HEK293 (cell line): ENCODE data around the gene ANAPC16.

ENCODE experiments used
- GFI1B ChIP-seq: fragments of 450-650 bp; formaldehyde crosslinking; IDR thresholded peaks from 2 replicates; pipeline ENCODE4 v1.5.1; 2016; ENCODE audit warnings: missing biosample characterization, missing genetic modification characterization
- GLIS2 ChIP-seq: fragments of 450-650 bp; formaldehyde crosslinking; IDR thresholded peaks from 2 replicates; pipeline ENCODE4 v1.5.1; 2016; ENCODE audit warnings: missing biosample characterization, missing genetic modification characterization
- SCRT1 ChIP-seq: fragments of 450-650 bp; formaldehyde crosslinking; IDR thresholded peaks from 2 replicates; pipeline ENCODE4 v1.5.1; 2016; ENCODE audit warnings: missing biosample characterization, missing genetic modification characterization, borderline replicate concordance
- ZBTB21 ChIP-seq: fragments of 450-650 bp; formaldehyde crosslinking; IDR thresholded peaks from 2 replicates; pipeline ENCODE4 v1.5.1; 2017; ENCODE audit warnings: missing biosample characterization, missing genetic modification characterization
- ZBTB8A ChIP-seq: fragments of 450-650 bp; formaldehyde crosslinking; IDR thresholded peaks from 2 replicates; pipeline ENCODE4 v1.5.1; 2016; ENCODE audit warnings: missing biosample characterization, missing genetic modification characterization
- ZFP69B ChIP-seq: fragments of 450-650 bp; formaldehyde crosslinking; IDR thresholded peaks from 2 replicates; pipeline ENCODE4 v1.5.1; 2016; ENCODE audit warnings: missing biosample characterization, missing genetic modification characterization
- ZNF16 ChIP-seq: fragments of 450-650 bp; formaldehyde crosslinking; IDR thresholded peaks from 2 replicates; pipeline ENCODE4 v1.5.1; 2016; ENCODE audit warnings: low read depth, missing biosample characterization, missing genetic modification characterization
- ZNF2 ChIP-seq: fragments of 450-650 bp; formaldehyde crosslinking; IDR thresholded peaks from 2 replicates; pipeline ENCODE4 v1.5.1; 2016; ENCODE audit warnings: missing biosample characterization, missing genetic modification characterization
- ZNF239 ChIP-seq: fragments of 450-650 bp; formaldehyde crosslinking; IDR thresholded peaks from 2 replicates; pipeline ENCODE4 v1.5.1; 2016; ENCODE audit warnings: missing biosample characterization, missing genetic modification characterization
- ZNF26 ChIP-seq: fragments of 450-650 bp; formaldehyde crosslinking; IDR thresholded peaks from 2 replicates; pipeline ENCODE4 v1.5.1; 2016; ENCODE audit warnings: missing biosample characterization, missing genetic modification characterization
- ZNF37A ChIP-seq: fragments of 450-650 bp; IDR thresholded peaks from 2 replicates; pipeline ENCODE4 v1.5.1; 2018; ENCODE audit warnings: missing biosample characterization, missing genetic modification characterization
- ZNF473 ChIP-seq: fragments of 450-650 bp; formaldehyde crosslinking; IDR thresholded peaks from 2 replicates; pipeline ENCODE4 v1.5.1; 2017; ENCODE audit warnings: missing biosample characterization, missing genetic modification characterization
- ZNF518A ChIP-seq: fragments of 450-650 bp; formaldehyde crosslinking; conservative IDR thresholded peaks from 2 replicates; pipeline ENCODE4 v1.5.1; 2016; ENCODE audit warnings: low read depth, missing biosample characterization, missing genetic modification characterization
- ZNF596 ChIP-seq: fragments of 450-650 bp; IDR thresholded peaks from 2 replicates; pipeline ENCODE4 v1.5.0; 2018; ENCODE audit warnings: missing biosample characterization, mild to moderate bottlenecking, missing genetic modification characterization, moderate library complexity
- ZNF629 ChIP-seq: fragments of 450-650 bp; formaldehyde crosslinking; IDR thresholded peaks from 2 replicates; pipeline ENCODE4 v1.5.1; 2017; ENCODE audit warnings: missing biosample characterization, missing genetic modification characterization
- ZNF76 ChIP-seq: fragments of 450-650 bp; formaldehyde crosslinking; IDR thresholded peaks from 2 replicates; pipeline ENCODE4; 2016; ENCODE audit warnings: low read depth, missing biosample characterization, missing genetic modification characterization, borderline replicate concordance
- ZNF843 ChIP-seq: fragments of 450-650 bp; formaldehyde crosslinking; IDR thresholded peaks from 2 replicates; pipeline ENCODE4 v1.5.1; 2016; ENCODE audit warnings: missing biosample characterization, missing genetic modification characterization
- ZSCAN4 ChIP-seq: fragments of 450-650 bp; formaldehyde crosslinking; IDR thresholded peaks from 2 replicates; pipeline ENCODE4 v1.5.1; 2017; ENCODE audit warnings: missing biosample characterization, missing genetic modification characterization
- TF ChIP-seq, protein P1 (sequence below): fragments of 450-650 bp; formaldehyde crosslinking; conservative IDR thresholded peaks from 2 replicates; pipeline ENCODE4 v1.5.1; 2016; ENCODE audit warnings: low read depth, missing biosample characterization, missing genetic modification characterization
- TF ChIP-seq, protein P2 (sequence below): fragments of 450-650 bp; formaldehyde crosslinking; IDR thresholded peaks from 2 replicates; pipeline ENCODE4 v1.5.1; 2016; ENCODE audit warnings: missing biosample characterization, missing genetic modification characterization
- TF ChIP-seq, protein P3 (sequence below): fragments of 450-650 bp; formaldehyde crosslinking; IDR thresholded peaks from 2 replicates; pipeline ENCODE4 v1.5.1; 2016; ENCODE audit warnings: missing biosample characterization, missing genetic modification characterization
- TF ChIP-seq, protein P4 (sequence below): fragments of 450-650 bp; formaldehyde crosslinking; IDR thresholded peaks from 2 replicates; pipeline ENCODE4 v1.5.1; 2016; ENCODE audit warnings: missing biosample characterization, missing genetic modification characterization

ANAPC16 gene

DNA sequence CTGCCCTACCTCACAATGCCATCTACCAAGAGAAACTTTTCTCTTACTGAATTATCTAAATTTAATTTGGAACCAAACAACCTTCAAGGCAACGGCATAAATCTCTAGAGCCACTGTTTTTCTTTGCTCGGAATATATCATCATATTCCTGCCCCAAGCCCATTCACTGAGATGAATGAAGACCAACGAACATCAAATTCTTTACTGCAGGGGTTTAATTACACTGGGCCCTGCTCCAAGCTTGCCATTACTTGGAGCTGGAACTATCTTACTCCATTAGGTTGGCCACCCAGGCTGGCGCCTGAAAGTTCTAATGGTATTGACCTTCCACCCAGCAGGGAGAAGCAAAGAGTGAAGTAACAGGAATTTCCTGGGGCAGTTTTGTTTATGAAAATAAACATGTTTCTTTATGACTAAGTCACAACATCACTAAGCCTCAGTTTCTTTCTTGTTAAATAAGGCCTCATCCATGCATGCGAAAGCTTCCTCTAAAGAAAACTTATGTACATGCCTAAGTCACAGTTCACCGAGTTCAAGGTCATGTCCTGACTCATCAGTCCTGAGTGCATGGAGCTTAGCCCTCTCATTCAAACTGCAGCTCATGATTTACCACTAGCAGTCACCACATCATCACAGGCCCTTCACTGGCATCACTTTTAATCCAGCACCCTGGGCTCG lies 42.1 kb upstream of the ANAPC16 start (continued):
- TF ChIP-seq ZNF473 (no peak), ZFP69B (tag by site-specific recombination) (no peak), GFI1B (no peak), ZNF518A (tag by site-specific recombination) (no peak), ZNF596 (no peak; the same call in 1 of the 2 replicates), ZNF37A (tag by site-specific recombination) (no peak), ZNF239 (tag by site-specific recombination) (no peak), ZBTB8A (peak; percentile 70), ZNF843 (tag by site-specific recombination) (peak; percentile 92), ZBTB21 (peak; percentile 70; the same call in 1 of the 2 replicates), ZNF76 (tag by site-specific recombination) (no peak; the same call in 1 of the 2 replicates), ZNF16 (no peak), ZNF629 (tag by site-specific recombination) (peak; percentile 85), GLIS2 (tag by site-specific recombination) (no peak), ZNF2 (tag by site-specific recombination) (peak; percentile 79), SCRT1 (tag by site-specific recombination) (0 out of 2 replicates have a peak, but pooled peaks have one; percentile 8), ZSCAN4 (tag by site-specific recombination) (no peak; the same call in 1 of the 2 replicates), ZNF26 (tag by site-specific recombination) (no peak)
- TF ChIP-seq, protein P1, sequence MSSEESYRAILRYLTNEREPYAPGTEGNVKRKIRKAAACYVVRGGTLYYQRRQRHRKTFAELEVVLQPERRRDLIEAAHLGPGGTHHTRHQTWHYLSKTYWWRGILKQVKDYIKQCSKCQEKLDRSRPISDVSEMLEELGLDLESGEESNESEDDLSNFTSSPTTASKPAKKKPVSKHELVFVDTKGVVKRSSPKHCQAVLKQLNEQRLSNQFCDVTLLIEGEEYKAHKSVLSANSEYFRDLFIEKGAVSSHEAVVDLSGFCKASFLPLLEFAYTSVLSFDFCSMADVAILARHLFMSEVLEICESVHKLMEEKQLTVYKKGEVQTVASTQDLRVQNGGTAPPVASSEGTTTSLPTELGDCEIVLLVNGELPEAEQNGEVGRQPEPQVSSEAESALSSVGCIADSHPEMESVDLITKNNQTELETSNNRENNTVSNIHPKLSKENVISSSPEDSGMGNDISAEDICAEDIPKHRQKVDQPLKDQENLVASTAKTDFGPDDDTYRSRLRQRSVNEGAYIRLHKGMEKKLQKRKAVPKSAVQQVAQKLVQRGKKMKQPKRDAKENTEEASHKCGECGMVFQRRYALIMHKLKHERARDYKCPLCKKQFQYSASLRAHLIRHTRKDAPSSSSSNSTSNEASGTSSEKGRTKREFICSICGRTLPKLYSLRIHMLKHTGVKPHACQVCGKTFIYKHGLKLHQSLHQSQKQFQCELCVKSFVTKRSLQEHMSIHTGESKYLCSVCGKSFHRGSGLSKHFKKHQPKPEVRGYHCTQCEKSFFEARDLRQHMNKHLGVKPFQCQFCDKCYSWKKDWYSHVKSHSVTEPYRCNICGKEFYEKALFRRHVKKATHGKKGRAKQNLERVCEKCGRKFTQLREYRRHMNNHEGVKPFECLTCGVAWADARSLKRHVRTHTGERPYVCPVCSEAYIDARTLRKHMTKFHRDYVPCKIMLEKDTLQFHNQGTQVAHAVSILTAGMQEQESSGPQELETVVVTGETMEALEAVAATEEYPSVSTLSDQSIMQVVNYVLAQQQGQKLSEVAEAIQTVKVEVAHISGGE = no peak
- TF ChIP-seq, protein P2, sequence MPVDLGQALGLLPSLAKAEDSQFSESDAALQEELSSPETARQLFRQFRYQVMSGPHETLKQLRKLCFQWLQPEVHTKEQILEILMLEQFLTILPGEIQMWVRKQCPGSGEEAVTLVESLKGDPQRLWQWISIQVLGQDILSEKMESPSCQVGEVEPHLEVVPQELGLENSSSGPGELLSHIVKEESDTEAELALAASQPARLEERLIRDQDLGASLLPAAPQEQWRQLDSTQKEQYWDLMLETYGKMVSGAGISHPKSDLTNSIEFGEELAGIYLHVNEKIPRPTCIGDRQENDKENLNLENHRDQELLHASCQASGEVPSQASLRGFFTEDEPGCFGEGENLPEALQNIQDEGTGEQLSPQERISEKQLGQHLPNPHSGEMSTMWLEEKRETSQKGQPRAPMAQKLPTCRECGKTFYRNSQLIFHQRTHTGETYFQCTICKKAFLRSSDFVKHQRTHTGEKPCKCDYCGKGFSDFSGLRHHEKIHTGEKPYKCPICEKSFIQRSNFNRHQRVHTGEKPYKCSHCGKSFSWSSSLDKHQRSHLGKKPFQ = peak; percentile 73; the same call in 1 of the 2 replicates
- TF ChIP-seq, protein P3, sequence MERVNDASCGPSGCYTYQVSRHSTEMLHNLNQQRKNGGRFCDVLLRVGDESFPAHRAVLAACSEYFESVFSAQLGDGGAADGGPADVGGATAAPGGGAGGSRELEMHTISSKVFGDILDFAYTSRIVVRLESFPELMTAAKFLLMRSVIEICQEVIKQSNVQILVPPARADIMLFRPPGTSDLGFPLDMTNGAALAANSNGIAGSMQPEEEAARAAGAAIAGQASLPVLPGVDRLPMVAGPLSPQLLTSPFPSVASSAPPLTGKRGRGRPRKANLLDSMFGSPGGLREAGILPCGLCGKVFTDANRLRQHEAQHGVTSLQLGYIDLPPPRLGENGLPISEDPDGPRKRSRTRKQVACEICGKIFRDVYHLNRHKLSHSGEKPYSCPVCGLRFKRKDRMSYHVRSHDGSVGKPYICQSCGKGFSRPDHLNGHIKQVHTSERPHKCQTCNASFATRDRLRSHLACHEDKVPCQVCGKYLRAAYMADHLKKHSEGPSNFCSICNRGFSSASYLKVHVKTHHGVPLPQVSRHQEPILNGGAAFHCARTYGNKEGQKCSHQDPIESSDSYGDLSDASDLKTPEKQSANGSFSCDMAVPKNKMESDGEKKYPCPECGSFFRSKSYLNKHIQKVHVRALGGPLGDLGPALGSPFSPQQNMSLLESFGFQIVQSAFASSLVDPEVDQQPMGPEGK (tag by site-specific recombination) = peak; percentile 38; the same call in 1 of the 2 replicates
- TF ChIP-seq, protein P4, sequence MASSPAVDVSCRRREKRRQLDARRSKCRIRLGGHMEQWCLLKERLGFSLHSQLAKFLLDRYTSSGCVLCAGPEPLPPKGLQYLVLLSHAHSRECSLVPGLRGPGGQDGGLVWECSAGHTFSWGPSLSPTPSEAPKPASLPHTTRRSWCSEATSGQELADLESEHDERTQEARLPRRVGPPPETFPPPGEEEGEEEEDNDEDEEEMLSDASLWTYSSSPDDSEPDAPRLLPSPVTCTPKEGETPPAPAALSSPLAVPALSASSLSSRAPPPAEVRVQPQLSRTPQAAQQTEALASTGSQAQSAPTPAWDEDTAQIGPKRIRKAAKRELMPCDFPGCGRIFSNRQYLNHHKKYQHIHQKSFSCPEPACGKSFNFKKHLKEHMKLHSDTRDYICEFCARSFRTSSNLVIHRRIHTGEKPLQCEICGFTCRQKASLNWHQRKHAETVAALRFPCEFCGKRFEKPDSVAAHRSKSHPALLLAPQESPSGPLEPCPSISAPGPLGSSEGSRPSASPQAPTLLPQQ (tag by site-specific recombination) = no peak; the same call in none of the 2 replicates
